Nephron progenitor cell (in vitro differentiated cells): Measurements from ENCODE around the gene CD44.

ENCODE experiments used
- DNase-seq: peaks from one replicate; pipeline ENCODE4 v3.0.0; 2021
- H3K27ac Mint-ChIP-seq: 2 replicates; pipeline ENCODE4 v1.8.0; 2021; ENCODE audit warnings: mild to moderate bottlenecking, moderate library complexity, mixed read lengths
- H3K27me3 Mint-ChIP-seq: 2 replicates; pipeline ENCODE4 v1.8.0; 2021; ENCODE audit warnings: mild to moderate bottlenecking, low read depth, mixed read lengths; ENCODE audit not compliant: poor library complexity
- H3K36me3 Mint-ChIP-seq: 2 replicates; pipeline ENCODE4 v1.8.0; 2021; ENCODE audit warnings: low read depth, mixed read lengths
- H3K4me1 Mint-ChIP-seq: 2 replicates; pipeline ENCODE4 v1.8.0; 2021; ENCODE audit warnings: mixed read lengths
- H3K4me3 Mint-ChIP-seq: 2 replicates; pipeline ENCODE4 v1.8.0; 2021; ENCODE audit warnings: mild to moderate bottlenecking, moderate library complexity, mixed read lengths
- H3K9me3 Mint-ChIP-seq: 2 replicates; pipeline ENCODE4 v1.8.0; 2021; ENCODE audit warnings: mild to moderate bottlenecking, moderate library complexity, mixed read lengths
- CTCF ChIP-seq: fragments of 200-600 bp; sonication (generic); IDR thresholded peaks from 2 replicates; pipeline ENCODE4 v1.5.0; 2021; ENCODE audit warnings: antibody characterized with exemption

CD44 gene

GRCh38 chr11:35109041-35109440 is 29.9 kb upstream of the CD44 start:
- Mint-ChIP-seq H3K27ac (no peak overlapping the region), H3K9me3 (no peaks in the 10 kb centered on the region), H3K4me3 (no peak overlapping the region), H3K4me1 (no peaks in the 10 kb centered on the region), H3K36me3 (no peaks in the 10 kb centered on the region), H3K27me3 (peaks cover 11% of the 10 kb centered on the region)
- no peak for TF ChIP-seq CTCF
- DNase-seq: no peak

- no peak for DNase-seq
- Mint-ChIP-seq H3K4me1 (no peaks in the 10 kb centered on the region), H3K36me3 (no peaks in the 10 kb centered on the region), H3K9me3 (no peaks in the 10 kb centered on the region), H3K4me3 (no peak overlapping the region), H3K27ac (no peak overlapping the region), H3K27me3 (peaks cover 11% of the 10 kb centered on the region)
- TF ChIP-seq CTCF: no peak
Observed at GRCh38 chr11:35109827-35110226, 29.1 kb upstream of the CD44 start.

GRCh38 chr11:35111161-35112055 is 27.6 kb upstream of the CD44 start:
- no peaks in the 10 kb centered on the region for H3K9me3 Mint-ChIP-seq
- H3K36me3 Mint-ChIP-seq: no peaks in the 10 kb centered on the region
- no peak overlapping the region for H3K27ac Mint-ChIP-seq
- H3K4me1 Mint-ChIP-seq: no peaks in the 10 kb centered on the region
- no peak for DNase-seq
- no peak overlapping the region for H3K4me3 Mint-ChIP-seq
- peaks cover 11% of the 10 kb centered on the region for H3K27me3 Mint-ChIP-seq
- TF ChIP-seq CTCF: no peak

DNA sequence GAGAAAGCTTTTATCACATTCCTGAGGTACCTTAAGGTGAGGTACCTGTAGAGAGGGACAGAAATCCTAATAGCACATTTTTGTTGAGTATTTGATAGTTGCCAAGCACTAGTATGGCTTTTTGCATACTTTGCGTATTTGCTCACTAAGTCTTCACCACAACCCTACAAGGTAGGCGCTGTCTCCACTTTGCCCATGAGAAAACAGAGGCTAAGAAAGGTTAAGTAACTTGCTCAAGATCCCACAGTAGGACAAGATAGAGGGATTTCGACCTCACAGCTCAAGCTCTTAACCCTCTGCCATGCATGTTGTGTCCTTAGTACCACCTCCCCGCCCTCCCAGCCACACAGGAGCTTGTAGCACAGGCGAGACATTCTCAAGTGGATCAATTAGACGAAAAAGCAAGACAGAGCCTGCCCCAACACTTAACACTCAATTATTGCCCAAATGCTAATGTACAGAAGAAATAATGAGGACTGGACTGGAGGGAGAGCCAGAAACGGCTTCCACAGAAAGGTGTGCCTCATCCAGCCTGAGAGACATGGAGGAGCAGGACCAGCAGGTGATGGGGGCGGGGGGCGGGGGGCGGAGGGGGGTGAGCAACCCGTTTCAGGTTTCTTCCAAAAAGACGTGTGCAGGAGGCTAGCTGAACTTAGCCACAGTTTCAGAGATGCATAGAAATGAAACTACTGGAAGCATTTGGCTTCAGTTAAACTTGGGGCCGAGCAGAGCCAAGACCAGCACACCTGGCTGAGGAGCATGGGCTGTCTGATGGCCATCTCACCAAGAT is 26.7 kb upstream of the CD44 start:
- no peak overlapping the region for H3K4me3 Mint-ChIP-seq
- no peak for TF ChIP-seq CTCF
- DNase-seq: no peak
- peaks cover 11% of the 10 kb centered on the region for H3K27me3 Mint-ChIP-seq
- no peaks in the 10 kb centered on the region for H3K9me3 Mint-ChIP-seq
- H3K36me3 Mint-ChIP-seq: no peaks in the 10 kb centered on the region
- no peaks in the 10 kb centered on the region for H3K4me1 Mint-ChIP-seq
- no peak overlapping the region for H3K27ac Mint-ChIP-seq

- no peak for DNase-seq
- no peaks in the 10 kb centered on the region for H3K36me3 Mint-ChIP-seq
- no peaks in the 10 kb centered on the region for H3K9me3 Mint-ChIP-seq
- no peak overlapping the region for H3K4me3 Mint-ChIP-seq
- peaks cover 11% of the 10 kb centered on the region for H3K27me3 Mint-ChIP-seq
- no peak overlapping the region for H3K27ac Mint-ChIP-seq
- no peaks in the 10 kb centered on the region for H3K4me1 Mint-ChIP-seq
- no peak for TF ChIP-seq CTCF
Observed at GRCh38 chr11:35112846-35113105, 26.2 kb upstream of the CD44 start.
